Neural progenitor cell (in vitro differentiated cells): Measurements from ENCODE around the gene MACROD2. TPM values are rescaled to one million over a fixed set of nuclear protein-coding genes. Genes with fewer than 3 reads are reported as not detected.

Experiments used
- DNase-seq: peaks from one replicate; pipeline ENCODE4 v3.0.0-alpha.2; 2016; ENCODE audit warnings: low spot score
- H2AFZ ChIP-seq: fragments of 200-600 bp; sonication (generic); replicated peaks from 2 replicates; pipeline ENCODE4 v1.6.1; 2016; ENCODE audit warnings: antibody characterized with exemption
- H3F3A ChIP-seq: fragments of 200-600 bp; sonication (generic); 2 replicates; pipeline ENCODE4 v1.6.1; 2016; ENCODE audit warnings: antibody characterized with exemption, low read depth
- H3K27ac ChIP-seq: fragments of 200-600 bp; sonication (generic); 2 replicates; pipeline ENCODE4 v1.5.1; 2016; ENCODE audit warnings: mild to moderate bottlenecking
- H3K27me3 ChIP-seq: fragments of 200-600 bp; sonication (generic); 2 replicates; pipeline ENCODE4 v1.6.1; 2016; ENCODE audit warnings: mild to moderate bottlenecking, moderate library complexity
- H3K36me3 ChIP-seq: fragments of 200-600 bp; sonication (generic); 2 replicates; pipeline ENCODE4 v1.5.1; 2016
- H3K4me1 ChIP-seq: fragments of 200-600 bp; sonication (generic); 2 replicates; pipeline ENCODE4 v1.6.1; 2016; ENCODE audit warnings: mixed run types
- H3K4me2 ChIP-seq: fragments of 200-600 bp; sonication (generic); 2 replicates; pipeline ENCODE4 v1.6.1; 2016
- H3K4me3 ChIP-seq: fragments of 200-600 bp; sonication (generic); 2 replicates; pipeline ENCODE4 v1.5.1; 2016
- H3K79me2 ChIP-seq: fragments of 200-600 bp; sonication (generic); 2 replicates; pipeline ENCODE4 v1.6.1; 2016; ENCODE audit warnings: low read depth
- H3K9ac ChIP-seq: fragments of 200-600 bp; sonication (generic); 2 replicates; pipeline ENCODE4 v1.6.1; 2016
- H3K9me3 ChIP-seq: fragments of 200-600 bp; sonication (generic); 2 replicates; pipeline ENCODE4 v1.5.1; 2016; ENCODE audit warnings: low read depth
- H4K20me1 ChIP-seq: fragments of 200-600 bp; sonication (generic); 2 replicates; pipeline ENCODE4 v1.6.1; 2016; ENCODE audit warnings: low read depth
- H3K27ac Mint-ChIP-seq: 3 replicates; pipeline ENCODE4 v1.8.0; 2021; ENCODE audit warnings: mixed read lengths
- H3K27me3 Mint-ChIP-seq: 2 replicates; pipeline ENCODE4 v1.8.0; 2022; ENCODE audit warnings: low read depth, mild to moderate bottlenecking, inconsistent platforms, moderate library complexity, mixed read lengths; ENCODE audit not compliant: insufficient read depth
- H3K36me3 Mint-ChIP-seq: 3 replicates; pipeline ENCODE4 v1.8.0; 2021; ENCODE audit warnings: mixed read lengths
- H3K4me1 Mint-ChIP-seq: 3 replicates; pipeline ENCODE4 v1.8.0; 2021; ENCODE audit warnings: mixed read lengths
- H3K4me3 Mint-ChIP-seq: 3 replicates; pipeline ENCODE4 v1.8.0; 2021; ENCODE audit warnings: mild to moderate bottlenecking, moderate library complexity, mixed read lengths
- H3K9me3 Mint-ChIP-seq: 3 replicates; pipeline ENCODE4 v1.8.0; 2020; ENCODE audit warnings: mixed read lengths
- CTCF ChIP-seq: fragments of 200-600 bp; sonication (generic); IDR thresholded peaks from 2 replicates; pipeline ENCODE4 v1.5.1; 2017; ENCODE audit warnings: antibody characterized with exemption, mild to moderate bottlenecking
- EZH2 ChIP-seq: fragments of 200-600 bp; sonication (generic); IDR thresholded peaks from 2 replicates; pipeline ENCODE4 v1.6.1; 2017; ENCODE audit warnings: antibody characterized with exemption, mild to moderate bottlenecking, moderate library complexity
- EZH2phosphoT487 ChIP-seq: fragments of 200-600 bp; sonication (generic); IDR thresholded peaks from 2 replicates; pipeline ENCODE4 v1.6.1; 2017; ENCODE audit warnings: antibody characterized with exemption
- total RNA-seq: library from RNA; depleted of rRNA; stranded (reverse); fragments of >200 nt; gene quantifications from 2 replicates; pipeline ENCODE4 v1.2.3, GENCODE V29; 2015; ENCODE audit warnings: low replicate concordance

The MACROD2 gene
- total RNA-seq, 1 donor from 2014 or later, result 11.9 TPM

- H3K79me2 ChIP-seq, result no peaks in the 10 kb centered on the region
- H3K36me3 ChIP-seq, result no peaks in the 10 kb centered on the region
- Mint-ChIP-seq H3K36me3 (no peaks in the 10 kb centered on the region), H3K4me3 (no peak overlapping the region), H3K4me1 (no peaks in the 10 kb centered on the region), H3K27me3 (peaks cover 3% of the 10 kb centered on the region), H3K9me3 (peaks cover 14% of the 10 kb centered on the region), H3K27ac (no peak overlapping the region)
- H3K4me3 ChIP-seq, result no peak overlapping the region
- TF ChIP-seq EZH2, result no peak
- TF ChIP-seq EZH2phosphoT487, result no peak
- TF ChIP-seq CTCF, result no peak
- no peaks in the 10 kb centered on the region for H3F3A ChIP-seq
- H3K9me3 ChIP-seq, result no peaks in the 10 kb centered on the region
- DNase-seq, result no peak
- H3K27me3 ChIP-seq, result no peaks in the 10 kb centered on the region
- no peaks in the 10 kb centered on the region for H3K4me1 ChIP-seq
- H3K9ac ChIP-seq, result no peak overlapping the region
- no peak overlapping the region for H2AFZ ChIP-seq
- H3K27ac ChIP-seq, result no peak overlapping the region
- no peaks in the 10 kb centered on the region for H4K20me1 ChIP-seq
- no peak overlapping the region for H3K4me2 ChIP-seq
Measured at GRCh38 chr20:15811951-15812350, 1816.6 kb downstream of the MACROD2 start.

- Histone ChIP-seq H3F3A (no peaks in the 10 kb centered on the region), H3K27me3 (no peaks in the 10 kb centered on the region), H3K4me3 (no peak overlapping the region), H3K9ac (no peak overlapping the region), H3K36me3 (no peaks in the 10 kb centered on the region), H2AFZ (no peak overlapping the region), H4K20me1 (no peaks in the 10 kb centered on the region), H3K27ac (no peak overlapping the region), H3K4me1 (no peaks in the 10 kb centered on the region), H3K4me2 (no peak overlapping the region), H3K79me2 (no peaks in the 10 kb centered on the region), H3K9me3 (no peaks in the 10 kb centered on the region)
- peaks cover 5% of the 10 kb centered on the region for H3K27me3 Mint-ChIP-seq
- no peak for TF ChIP-seq CTCF
- no peak for TF ChIP-seq EZH2
- no peak for TF ChIP-seq EZH2phosphoT487
- peaks cover 11% of the 10 kb centered on the region for H3K9me3 Mint-ChIP-seq
- H3K36me3 Mint-ChIP-seq, result no peaks in the 10 kb centered on the region
- no peak overlapping the region for H3K4me3 Mint-ChIP-seq
- no peaks in the 10 kb centered on the region for H3K4me1 Mint-ChIP-seq
- no peak for DNase-seq
- no peak overlapping the region for H3K27ac Mint-ChIP-seq
Measured at GRCh38 chr20:15812696-15813095, 1817.4 kb downstream of the MACROD2 start.

GRCh38 chr20:15814360-15814759 lies 1819.0 kb downstream of the MACROD2 start:
- no peaks in the 10 kb centered on the region for H3K27me3 ChIP-seq
- H2AFZ ChIP-seq, result no peak overlapping the region
- Mint-ChIP-seq H3K4me3 (no peak overlapping the region), H3K9me3 (no peaks in the 10 kb centered on the region), H3K4me1 (peaks cover 7% of the 10 kb centered on the region), H3K27ac (no peak overlapping the region), H3K36me3 (no peaks in the 10 kb centered on the region), H3K27me3 (peaks cover 4% of the 10 kb centered on the region)
- no peaks in the 10 kb centered on the region for H4K20me1 ChIP-seq
- H3F3A ChIP-seq, result peaks cover 8% of the 10 kb centered on the region
- peaks cover 9% of the 10 kb centered on the region for H3K4me1 ChIP-seq
- H3K79me2 ChIP-seq, result no peaks in the 10 kb centered on the region
- no peaks in the 10 kb centered on the region for H3K36me3 ChIP-seq
- no peak overlapping the region for H3K4me2 ChIP-seq
- H3K9ac ChIP-seq, result no peak overlapping the region
- no peak for DNase-seq
- no peak overlapping the region for H3K27ac ChIP-seq
- TF ChIP-seq EZH2phosphoT487 (no peak), EZH2 (no peak), CTCF (no peak)
- no peaks in the 10 kb centered on the region for H3K9me3 ChIP-seq
- H3K4me3 ChIP-seq, result no peak overlapping the region

GRCh38 chr20:15814911-15815310 lies 1819.6 kb downstream of the MACROD2 start:
- Histone ChIP-seq H3K4me2 (no peak overlapping the region), H3K4me1 (peaks cover 9% of the 10 kb centered on the region), H2AFZ (no peak overlapping the region), H3K27ac (no peak overlapping the region), H4K20me1 (no peaks in the 10 kb centered on the region), H3F3A (peaks cover 8% of the 10 kb centered on the region), H3K36me3 (no peaks in the 10 kb centered on the region), H3K27me3 (no peaks in the 10 kb centered on the region), H3K9me3 (no peaks in the 10 kb centered on the region), H3K9ac (no peak overlapping the region), H3K79me2 (no peaks in the 10 kb centered on the region), H3K4me3 (no peak overlapping the region)
- H3K27me3 Mint-ChIP-seq, result peaks cover 3% of the 10 kb centered on the region
- H3K36me3 Mint-ChIP-seq, result no peaks in the 10 kb centered on the region
- H3K4me3 Mint-ChIP-seq, result no peak overlapping the region
- H3K9me3 Mint-ChIP-seq, result no peaks in the 10 kb centered on the region
- no peak overlapping the region for H3K27ac Mint-ChIP-seq
- peaks cover 7% of the 10 kb centered on the region for H3K4me1 Mint-ChIP-seq
- DNase-seq, result no peak
- no peak for TF ChIP-seq CTCF
- no peak for TF ChIP-seq EZH2
- no peak for TF ChIP-seq EZH2phosphoT487
